ENCODE data around the gene ZNF84.

The ZNF84 gene

GRCh38 chr12:133037207-133038005 lies at the start of gene ZNF84:
ZNF84 (plus strand) TSS chr12:133037509; CDS start chr12:133041468, 3,959 bp downstream.
- peak; percentile 91 to 96 for DNase-seq (ENCODE audit: low read depth in 2 of 2)

DNA sequence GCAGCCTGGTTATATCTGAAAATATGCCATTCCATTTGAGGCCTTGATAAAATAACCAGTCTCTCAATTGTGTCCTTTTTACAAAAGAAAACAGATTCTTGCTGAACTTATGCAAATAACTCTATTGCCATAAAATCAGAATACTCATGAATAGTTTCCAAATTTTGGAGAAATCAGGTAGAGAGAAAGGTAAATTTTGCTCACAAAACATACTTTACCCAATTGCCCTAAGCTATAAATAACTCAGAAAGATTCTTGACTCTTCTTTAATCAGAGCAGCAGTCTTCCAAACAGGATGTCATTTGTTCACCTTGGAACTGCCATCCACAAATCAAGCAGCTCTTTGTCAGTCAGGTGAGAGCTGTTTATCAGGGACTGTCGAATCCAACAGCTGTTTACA lies 38.6 kb upstream of the ZNF84 start:
- no peak for DNase-seq (ENCODE audit: low read depth in 2 of 2)

GRCh38 chr12:133010657-133011297 lies 26.5 kb upstream of the ZNF84 start:
- DNase-seq (ENCODE audit: low read depth in 2 of 2): no peak

DNA sequence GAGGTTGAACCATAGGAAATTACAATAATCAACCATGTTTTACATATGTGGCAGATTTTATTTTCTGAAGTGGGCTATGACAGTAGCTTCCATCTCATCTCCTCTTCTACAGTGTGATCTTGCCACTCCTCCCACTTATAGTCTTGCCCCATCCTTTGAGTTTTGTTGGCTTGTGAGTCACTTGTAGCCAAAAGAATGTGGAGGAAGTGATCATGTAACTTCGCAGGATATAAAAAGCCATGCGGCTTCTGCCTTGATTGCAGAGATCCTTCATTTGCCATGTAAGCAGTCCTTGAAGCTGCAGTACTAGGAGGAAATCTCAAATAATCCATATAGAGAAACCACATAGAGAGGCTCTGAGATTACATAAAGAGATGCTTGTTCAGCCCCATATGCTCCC lies 13.7 kb upstream of the ZNF84 start:
- DNase-seq (ENCODE audit: low read depth in 2 of 2): no peak

DNA sequence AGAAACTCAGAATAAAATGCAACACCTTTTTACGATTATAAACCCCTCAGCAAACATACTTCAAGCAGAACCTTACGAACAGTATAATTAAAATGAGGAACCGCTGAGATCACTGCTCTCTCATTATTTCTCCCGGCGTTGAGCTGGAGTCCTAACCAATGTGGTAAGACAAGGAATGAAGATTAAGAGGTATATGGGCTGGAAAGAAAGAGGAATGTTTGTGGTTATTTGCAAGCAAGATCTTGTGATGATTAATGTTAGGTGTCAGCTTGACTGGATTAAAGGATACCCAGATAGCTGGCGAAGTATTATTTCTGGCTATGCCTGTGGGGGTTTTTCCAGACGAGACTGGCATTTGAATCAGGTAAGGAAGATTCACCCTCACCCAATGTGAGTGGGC lies 10.3 kb upstream of the ZNF84 start:
- DNase-seq (ENCODE audit: low read depth in 2 of 2): no peak

DNA sequence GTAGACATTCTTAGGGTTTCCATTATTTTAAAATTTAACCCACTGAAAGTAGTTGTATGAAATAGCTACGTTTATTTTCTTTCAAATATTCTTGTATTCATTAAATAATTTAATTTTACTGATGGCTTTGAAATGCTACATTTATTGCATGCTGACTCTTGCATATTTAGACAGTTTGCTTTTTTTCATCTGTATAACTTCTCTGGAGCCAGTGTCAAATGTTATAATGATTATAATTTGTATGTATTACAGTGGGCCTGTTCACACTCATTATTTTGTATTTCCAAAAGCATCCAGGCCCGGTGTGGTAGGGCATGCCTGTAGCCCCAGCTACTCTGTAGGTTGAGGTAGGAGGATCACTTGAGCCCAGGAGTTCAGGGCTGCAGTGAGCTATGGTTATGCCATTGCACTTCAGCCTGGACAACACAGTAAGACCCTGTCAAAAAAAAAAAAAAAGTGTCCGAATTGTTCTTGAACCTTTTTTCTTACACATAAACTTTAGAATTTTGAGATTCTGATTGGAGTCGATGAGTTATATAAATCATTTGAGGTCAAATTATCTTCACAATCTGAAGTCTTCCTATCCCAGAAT lies 905 bp downstream of the ZNF84 start:
- no peak for DNase-seq (ENCODE audit: low read depth in 2 of 2)

DNA sequence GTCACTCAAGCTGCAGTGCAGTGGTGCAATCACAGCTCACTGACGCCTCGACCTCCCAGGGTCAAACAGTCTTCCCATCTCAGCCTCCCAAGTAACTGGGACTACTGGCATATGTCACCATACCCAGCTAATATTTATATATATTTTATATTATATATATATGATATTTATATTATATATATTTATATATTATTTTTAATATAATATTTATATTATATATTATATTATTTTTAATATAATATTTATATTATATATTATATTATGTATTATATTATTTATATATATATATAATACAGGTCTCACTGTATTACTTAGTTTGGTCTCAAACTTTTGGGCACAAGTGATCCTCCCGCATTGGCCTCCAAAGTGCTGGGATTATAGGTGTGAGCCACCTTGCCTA lies 9.4 kb downstream of the ZNF84 start:
- DNase-seq (ENCODE audit: low read depth in 2 of 2): no peak

DNA sequence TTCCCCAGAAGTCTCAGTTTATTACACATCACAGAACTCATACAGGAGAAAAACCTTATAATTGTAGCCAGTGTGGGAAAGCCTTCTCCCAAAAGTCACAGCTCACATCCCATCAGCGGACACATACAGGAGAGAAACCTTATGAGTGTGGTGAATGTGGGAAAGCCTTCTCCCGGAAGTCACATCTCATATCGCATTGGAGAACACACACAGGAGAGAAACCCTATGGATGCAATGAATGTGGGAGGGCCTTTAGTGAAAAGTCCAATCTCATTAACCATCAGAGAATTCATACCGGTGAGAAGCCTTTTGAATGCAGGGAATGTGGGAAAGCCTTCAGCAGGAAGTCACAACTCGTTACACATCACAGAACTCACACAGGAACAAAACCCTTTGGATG lies 20.1 kb downstream of the ZNF84 start:
- DNase-seq (ENCODE audit: low read depth in 2 of 2): no peak

GRCh38 chr12:133058203-133059113 lies 21.1 kb downstream of the ZNF84 start:
- no peak for DNase-seq (ENCODE audit: low read depth in 2 of 2)

- DNase-seq (ENCODE audit: low read depth in 2 of 2): no peak
These were observed 24.6 kb downstream of the ZNF84 start for GRCh38 chr12:133061954-133062353.

DNA sequence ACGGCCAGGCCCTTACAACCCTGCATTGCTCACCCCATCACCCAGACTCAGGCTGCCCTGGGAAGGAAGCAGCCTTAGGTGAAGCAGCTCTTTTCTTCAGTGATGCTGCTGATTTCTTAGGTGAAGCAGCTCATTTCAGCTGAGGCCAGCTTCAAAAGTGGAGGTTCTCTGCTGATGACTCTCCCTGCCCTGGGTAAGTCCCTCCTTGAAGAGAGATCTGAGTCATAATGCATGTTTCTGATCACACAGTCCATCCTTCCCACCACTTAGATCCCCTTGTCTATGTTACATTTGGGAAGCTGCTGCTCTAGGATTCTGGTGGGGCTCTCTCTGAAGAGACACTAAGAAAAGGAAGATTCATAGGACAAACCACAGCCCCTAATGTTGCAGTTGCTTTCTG lies 26.2 kb downstream of the ZNF84 start:
- DNase-seq (ENCODE audit: low read depth in 2 of 2): no peak

DNA sequence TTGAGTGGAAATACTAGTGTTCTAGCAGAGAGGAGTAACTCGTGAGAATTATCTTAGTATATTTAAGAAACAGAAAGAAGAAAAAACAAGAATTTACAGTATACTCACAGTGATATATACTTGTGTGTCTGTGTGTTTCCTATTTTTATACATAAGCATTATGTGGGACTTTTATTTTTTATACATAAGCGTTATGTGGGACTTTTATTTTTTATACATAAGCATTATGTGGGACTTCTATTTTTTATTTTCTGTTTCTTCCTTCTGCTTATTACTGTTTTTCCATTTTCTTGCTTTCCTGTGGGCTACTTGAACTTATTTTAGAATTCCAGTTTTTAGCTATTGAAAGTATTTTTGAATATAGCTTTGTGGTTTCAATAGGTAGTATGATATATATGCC lies 36.5 kb downstream of the ZNF84 start:
- no peak for DNase-seq (ENCODE audit: low read depth in 2 of 2)

DNA sequence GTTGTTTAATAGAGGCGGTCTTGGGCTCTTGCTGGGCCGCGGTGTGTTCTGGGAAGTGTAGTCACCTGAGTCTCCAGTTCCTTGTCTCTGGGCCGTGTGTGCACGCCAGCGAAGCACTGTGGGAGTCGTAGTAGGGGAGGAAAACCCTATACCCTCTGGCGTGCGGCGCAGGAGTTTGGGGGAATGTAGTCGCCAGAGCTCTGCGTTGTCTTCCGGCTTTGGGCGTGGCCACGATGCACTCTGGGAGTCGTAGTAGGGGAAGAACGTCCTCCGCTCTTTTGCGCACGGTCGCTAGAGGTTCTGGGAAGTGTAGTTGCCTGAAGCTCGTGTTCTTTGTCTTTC lies 42.7 kb downstream of the ZNF84 start:
- DNase-seq (ENCODE audit: low read depth in 2 of 2): peak; percentile 88 to 90

DNA sequence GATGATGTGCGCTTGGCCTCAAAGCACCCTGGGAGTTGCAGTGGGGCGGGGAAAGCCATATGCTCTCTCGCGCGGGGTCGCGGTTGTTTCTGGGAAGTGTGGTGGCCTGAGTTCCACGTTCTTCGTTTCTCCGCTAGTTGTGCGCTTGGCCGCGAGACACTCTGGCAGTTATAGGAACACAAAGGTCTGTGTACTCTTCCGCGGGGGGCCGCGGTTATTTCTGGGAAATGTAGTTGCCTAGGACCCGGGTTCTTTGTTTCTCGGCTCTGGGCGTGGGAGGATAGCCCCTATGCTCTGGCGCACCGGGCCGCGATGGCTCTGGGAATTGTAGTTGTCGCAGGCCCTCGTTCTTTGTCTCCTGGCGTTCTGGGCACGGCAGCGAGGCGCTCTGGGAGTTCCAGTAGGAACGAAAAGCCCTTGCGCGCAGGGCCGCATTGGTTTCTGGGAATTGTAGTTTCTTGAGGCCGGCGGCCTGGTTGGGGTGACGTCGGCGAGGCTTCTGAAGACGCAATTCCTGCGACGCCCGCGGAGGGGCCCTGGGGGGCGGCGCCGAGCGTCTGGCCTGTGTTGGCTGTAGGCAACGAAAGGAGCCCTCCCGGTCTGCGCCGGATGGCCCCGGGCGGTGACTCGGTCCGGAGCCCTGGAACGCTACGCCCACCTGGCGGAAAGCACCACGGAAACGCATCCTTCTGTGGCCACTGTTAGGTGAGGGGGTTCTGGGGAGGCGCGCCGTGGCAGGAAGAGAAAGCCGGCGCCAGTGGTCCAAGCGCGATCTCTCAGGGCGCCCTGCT lies 43.3 kb downstream of the ZNF84 start, which contains the start of gene ZNF140:
TSS of gene ZNF140 (plus strand) at position 556 of the 791 bp plus-strand sequence. CDS start 398 bp downstream, outside the sequence.
- DNase-seq (ENCODE audit: low read depth in 2 of 2): peak; percentile 90 to 92

GRCh38 chr12:133081159-133081780 lies 44.0 kb downstream of the ZNF84 start:
- DNase-seq (ENCODE audit: low read depth in 2 of 2): no peak

- DNase-seq (ENCODE audit: low read depth in 2 of 2): no peak
These were observed 46.0 kb downstream of the ZNF84 start for GRCh38 chr12:133083345-133083744.

DNA sequence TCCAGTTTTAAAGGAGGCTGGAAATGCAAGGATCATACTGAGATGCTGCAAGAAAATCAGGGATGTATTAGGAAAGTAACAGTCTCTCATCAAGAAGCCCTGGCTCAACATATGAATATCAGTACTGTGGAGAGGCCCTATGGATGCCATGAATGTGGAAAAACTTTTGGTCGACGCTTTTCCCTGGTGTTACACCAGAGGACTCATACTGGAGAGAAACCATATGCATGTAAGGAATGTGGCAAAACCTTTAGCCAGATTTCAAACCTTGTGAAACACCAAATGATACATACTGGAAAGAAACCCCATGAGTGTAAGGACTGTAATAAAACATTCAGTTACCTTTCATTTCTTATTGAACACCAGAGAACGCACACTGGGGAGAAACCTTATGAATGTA lies 68.3 kb downstream of the ZNF84 start:
- DNase-seq (ENCODE audit: low read depth in 2 of 2): no peak

GRCh38 chr12:133106253-133106652 lies 68.9 kb downstream of the ZNF84 start:
- DNase-seq (ENCODE audit: low read depth in 2 of 2): no peak

DNA sequence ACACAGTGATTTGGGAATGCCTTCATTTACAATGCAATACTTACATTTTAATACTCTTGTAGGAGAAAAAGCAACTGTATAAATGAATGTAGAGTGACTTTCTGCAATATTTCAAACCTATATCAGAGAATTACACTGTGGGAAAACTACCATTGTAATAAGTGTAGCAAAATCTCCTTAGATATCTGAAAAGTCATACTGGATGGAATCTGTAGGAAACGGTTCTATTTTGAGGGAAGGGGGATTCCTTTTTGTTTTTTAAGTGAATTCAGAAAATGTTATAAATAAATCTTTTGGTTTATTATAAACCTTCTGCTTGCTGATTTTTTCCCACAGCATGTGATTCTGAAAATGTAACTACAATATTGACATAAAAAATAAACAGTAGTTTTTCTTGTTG lies 69.8 kb downstream of the ZNF84 start:
- DNase-seq (ENCODE audit: low read depth in 2 of 2): no peak

GRCh38 chr12:133108150-133108549 lies 70.8 kb downstream of the ZNF84 start:
- DNase-seq (ENCODE audit: low read depth in 2 of 2): no peak

Data from stimulated activated CD4-positive, alpha-beta T cell treated with anti-CD3 and anti-CD28 coated beads, Interleukin-4, amount 100 ng/mL, for 48 hours (primary cell).